Panc1 (cell line): ENCODE results near the gene UBE2J2. TPM values are rescaled to one million over a fixed set of nuclear protein-coding genes. Genes with fewer than 3 reads are reported as not detected.

Experiments used
- ATAC-seq: fragments of 200-7000 bp; cut with Tn5 transposase; 2 replicates; pipeline ENCODE4 v1.9.1; 2020; ENCODE audit warnings: mild to moderate bottlenecking, moderate library complexity
- BruUV-seq: library from RNA; stranded (reverse); fragments of 400-500 nt; replicated peaks from 2 replicates; lab custom pipeline; 2021; lab: Mats Ljungman, UMichigan
- CTCF ChIA-PET: fragments of 300-600 bp; sonication (Branson Sonifier 250); formaldehyde crosslinking; loops from one replicate; lab custom pipeline; 2022; ENCODE audit warnings: antibody characterized with exemption; lab: Charles Lee
- POLR2A ChIA-PET: fragments of 300-600 bp; sonication (Branson Sonifier 250); formaldehyde crosslinking; loops from one replicate; lab custom pipeline; 2022; ENCODE audit warnings: antibody characterized with exemption; lab: Charles Lee
- DNase-seq: peaks from one replicate; pipeline ENCODE4 v3.0.0-alpha.2; 2010; ENCODE audit warnings: low read depth, low spot score
- H3K27ac ChIP-seq: 2 replicates; pipeline ENCODE4 v1.5.1; 2011; ENCODE audit warnings: mild to moderate bottlenecking, low read length, inconsistent platforms
- H3K27me3 ChIP-seq: fragments of 200-500 bp; sonication (Bioruptor generic); 2 replicates; pipeline ENCODE4 v1.6.0; 2014; ENCODE audit warnings: low read length, inconsistent platforms; ENCODE audit not compliant: control insufficient read depth, insufficient read depth
- H3K36me3 ChIP-seq: fragments of 200-500 bp; sonication (Bioruptor generic); 2 replicates; pipeline ENCODE4 v1.5.1; 2014; ENCODE audit warnings: inconsistent platforms, mild to moderate bottlenecking, low read length, moderate library complexity; ENCODE audit not compliant: control insufficient read depth, insufficient read depth
- H3K4me1 ChIP-seq: 2 replicates; pipeline ENCODE4 v1.5.1; 2011; ENCODE audit warnings: inconsistent platforms, mild to moderate bottlenecking, low read length, moderate library complexity; ENCODE audit not compliant: control insufficient read depth, insufficient read depth
- H3K4me3 ChIP-seq, 2 experiments: 2 replicates each; pipeline ENCODE4 v1.5.1; 2011 to 2012; ENCODE audit warnings: low read depth in 2 of 2, low read length in 2 of 2, mild to moderate bottlenecking in 2 of 2, inconsistent platforms in 1 of 2, moderate library complexity in 1 of 2
- H3K9me3 ChIP-seq: fragments of 200-500 bp; sonication (Bioruptor generic); 2 replicates; pipeline ENCODE4 v1.5.1; 2014; ENCODE audit warnings: low read depth, mild to moderate bottlenecking, inconsistent platforms, low read length, moderate library complexity; ENCODE audit not compliant: control insufficient read depth, insufficient read depth
- CTCF ChIP-seq: fragments of 450-650 bp; IDR thresholded peaks from 2 replicates; pipeline ENCODE4 v1.5.1; 2017; ENCODE audit warnings: mild to moderate bottlenecking
- POLR2AphosphoS5 ChIP-seq: IDR thresholded peaks from 2 replicates; pipeline ENCODE4 v1.6.1; 2012; ENCODE audit warnings: mild to moderate bottlenecking, low read depth, low read length, moderate library complexity
- SIN3A ChIP-seq: IDR thresholded peaks from 2 replicates; pipeline ENCODE4 v1.6.1; 2012; ENCODE audit warnings: low read depth, mild to moderate bottlenecking, low read length, moderate library complexity, borderline replicate concordance; ENCODE audit not compliant: insufficient read depth
- TCF7L2 ChIP-seq: IDR thresholded peaks from 2 replicates; pipeline ENCODE4 v1.6.1; 2011; ENCODE audit warnings: mild to moderate bottlenecking, low read depth, low read length, inconsistent platforms
- in situ Hi-C: cut with HindIII; loops from 2 replicates; pipeline ENCODE4 v1.10.0; 2016; ENCODE audit warnings: low sequenced_read_pairs, low pct_unique_long_range_greater_than_20kb
- intact Hi-C: fragments of 100-400 bp; cut with micrococcal nuclease; formaldehyde crosslinking; loops from one replicate; pipeline ENCODE4 v1.10.0; 2022; ENCODE audit not compliant: unreplicated experiment
- total RNA-seq: library from RNA; stranded (reverse); gene quantifications from one replicate; pipeline ENCODE4 v1.2.1, GENCODE V29; 2021; ENCODE audit not compliant: unreplicated experiment
- TF ChIP-seq, protein P1 (sequence below), 2 experiments: IDR thresholded peaks; 2 replicates each; pipeline ENCODE4 v1.6.1; 2011 to 2012; ENCODE audit warnings: low read depth in 2 of 2, control low read depth in 1 of 2, low read length in 1 of 2, mild to moderate bottlenecking in 1 of 2, moderate library complexity in 1 of 2; ENCODE audit not compliant: insufficient read depth in 1 of 2

UBE2J2 gene
- total RNA-seq, 1 experiment from 2014 or later, result 101 TPM

DNA sequence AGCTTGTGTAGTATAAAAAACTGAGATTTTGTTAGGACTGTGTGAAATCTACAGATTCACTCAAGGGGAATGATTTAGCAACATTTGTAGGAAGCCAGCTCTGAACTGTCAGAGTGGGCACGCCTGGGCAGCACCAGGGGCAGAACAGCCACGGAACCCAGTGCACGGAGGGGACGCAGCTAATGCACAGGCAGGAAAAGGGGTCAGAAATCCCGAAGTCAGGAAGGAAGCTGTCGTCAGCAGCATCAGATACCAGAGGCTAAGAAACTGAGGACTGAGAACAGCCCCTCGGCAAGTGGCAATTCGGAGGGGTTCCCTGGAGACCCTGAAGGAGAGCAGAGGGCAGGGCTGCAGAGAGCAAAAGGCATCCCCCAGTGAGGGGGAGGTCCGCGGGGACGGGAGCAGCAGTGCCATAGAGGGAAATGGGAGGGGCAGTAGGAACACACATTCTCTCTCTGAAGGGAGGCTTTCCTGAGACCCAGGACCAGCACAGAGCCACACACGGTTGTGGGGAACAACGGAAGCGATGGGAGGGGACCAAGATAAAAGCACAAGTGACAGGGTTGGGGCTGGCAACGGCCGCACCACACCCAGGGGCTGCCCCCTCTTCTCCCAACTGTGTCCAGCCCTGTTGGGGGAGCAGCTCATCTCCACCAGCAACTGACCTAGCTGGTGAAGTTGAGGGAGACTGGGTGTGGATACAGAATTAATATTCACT, 12.7 kb downstream of the UBE2J2 start:
- Histone ChIP-seq H3K4me1 (0 out of 2 replicates have a peak, but pooled peaks cover 3% of the 10 kb centered on the region), H3K4me3 (no peak overlapping the region), H3K27me3 (no peaks in the 10 kb centered on the region), H3K27ac (no peak overlapping the region), H3K9me3 (no peaks in the 10 kb centered on the region), H3K36me3 (no peaks in the 10 kb centered on the region; the same call in 1 of the 2 replicates)
- DNase-seq (no peak), ATAC-seq (no peak)
- intact Hi-C loops, result no loop called here
- TF ChIP-seq, protein P1, sequence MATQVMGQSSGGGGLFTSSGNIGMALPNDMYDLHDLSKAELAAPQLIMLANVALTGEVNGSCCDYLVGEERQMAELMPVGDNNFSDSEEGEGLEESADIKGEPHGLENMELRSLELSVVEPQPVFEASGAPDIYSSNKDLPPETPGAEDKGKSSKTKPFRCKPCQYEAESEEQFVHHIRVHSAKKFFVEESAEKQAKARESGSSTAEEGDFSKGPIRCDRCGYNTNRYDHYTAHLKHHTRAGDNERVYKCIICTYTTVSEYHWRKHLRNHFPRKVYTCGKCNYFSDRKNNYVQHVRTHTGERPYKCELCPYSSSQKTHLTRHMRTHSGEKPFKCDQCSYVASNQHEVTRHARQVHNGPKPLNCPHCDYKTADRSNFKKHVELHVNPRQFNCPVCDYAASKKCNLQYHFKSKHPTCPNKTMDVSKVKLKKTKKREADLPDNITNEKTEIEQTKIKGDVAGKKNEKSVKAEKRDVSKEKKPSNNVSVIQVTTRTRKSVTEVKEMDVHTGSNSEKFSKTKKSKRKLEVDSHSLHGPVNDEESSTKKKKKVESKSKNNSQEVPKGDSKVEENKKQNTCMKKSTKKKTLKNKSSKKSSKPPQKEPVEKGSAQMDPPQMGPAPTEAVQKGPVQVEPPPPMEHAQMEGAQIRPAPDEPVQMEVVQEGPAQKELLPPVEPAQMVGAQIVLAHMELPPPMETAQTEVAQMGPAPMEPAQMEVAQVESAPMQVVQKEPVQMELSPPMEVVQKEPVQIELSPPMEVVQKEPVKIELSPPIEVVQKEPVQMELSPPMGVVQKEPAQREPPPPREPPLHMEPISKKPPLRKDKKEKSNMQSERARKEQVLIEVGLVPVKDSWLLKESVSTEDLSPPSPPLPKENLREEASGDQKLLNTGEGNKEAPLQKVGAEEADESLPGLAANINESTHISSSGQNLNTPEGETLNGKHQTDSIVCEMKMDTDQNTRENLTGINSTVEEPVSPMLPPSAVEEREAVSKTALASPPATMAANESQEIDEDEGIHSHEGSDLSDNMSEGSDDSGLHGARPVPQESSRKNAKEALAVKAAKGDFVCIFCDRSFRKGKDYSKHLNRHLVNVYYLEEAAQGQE (IDR thresholded peaks at IDR 0.05; ENCODE audit: insufficient read depth in 1 of 2, low read depth in 2 of 2, low read length in 1 of 2), result no peak
- TF ChIP-seq TCF7L2 (no peak), CTCF (no peak), POLR2AphosphoS5 (no peak), SIN3A (no peak)
- ChIA-PET CTCF (no interaction called here), POLR2A (no interaction called here)
- BruUV-seq, result no TSS peak
- in situ Hi-C loops, result no loop called here

- no peaks in the 10 kb centered on the region for H3K27me3 ChIP-seq
- H3K4me3 ChIP-seq, result no peak overlapping the region
- ChIA-PET POLR2A (no interaction called here), CTCF (no interaction called here)
- no peak for ATAC-seq
- no peaks in the 10 kb centered on the region for H3K9me3 ChIP-seq
- no peak overlapping the region for H3K27ac ChIP-seq
- BruUV-seq, result no TSS peak
- no peaks in the 10 kb centered on the region; the same call in 1 of the 2 replicates for H3K36me3 ChIP-seq
- TF ChIP-seq SIN3A (no peak), TCF7L2 (no peak)
- intact Hi-C loops (no loop called here), in situ Hi-C loops (no loop called here)
- DNase-seq, result no peak
- H3K4me1 ChIP-seq, result no peaks in the 10 kb centered on the region
Observed at GRCh38 chr1:1259951-1260600, 13.6 kb downstream of the UBE2J2 start.
